ENCODE data around the gene DNAL4. TPM values are rescaled to one million over a fixed set of nuclear protein-coding genes. Genes with fewer than 3 reads are reported as not detected.

The DNAL4 gene
- total and polyA plus RNA-seq, 11 donors = 7.9 to 16.4 (median 10.4) TPM

GRCh38 chr22:38744981-38745380 is 49.0 kb downstream of the DNAL4 start:
- peak in 1 of 5 donors; percentile 20 for DNase-seq
- H3K36me3 ChIP-seq = peaks cover 2 to 100% (median 100%) of the 10 kb centered on the region in 9 donors
- no peaks in the 10 kb centered on the region for H3K27me3 ChIP-seq
- H3K27ac ChIP-seq = no peak overlapping the region
- no peaks in the 10 kb centered on the region for H3K9me3 ChIP-seq
- H3K4me3 ChIP-seq = no peak overlapping the region
- ATAC-seq = no peak
- intact Hi-C loops (cut with DNase I) = no loop called here
- no peaks in the 10 kb centered on the region for H3K4me1 ChIP-seq
- 80 to 95% (median 92%) methylated on average over 6 of the region's 6 CpGs for WGBS, 4 donors
- TF ChIP-seq POLR2A (IDR thresholded peaks at IDR 0.05) = no peak
- no peak for TF ChIP-seq CTCF (IDR thresholded peaks at IDR 0.05)

- 90 to 95% (median 92%) methylated on average over 25 of the region's 25 CpGs for WGBS, 4 donors
Observed at GRCh38 chr22:38742176-38742942, 51.6 kb downstream of the DNAL4 start.

GRCh38 chr22:38741576-38741975 is 52.4 kb downstream of the DNAL4 start:
- 95 to 97% (median 96%) methylated on average over 9 to 10 of the region's 10 CpGs for WGBS, 4 donors
- peak in 3 of 5 donors; percentile 5 to 32 (median 14) for DNase-seq
- peaks cover 8 to 100% (median 100%) of the 10 kb centered on the region in 9 donors for H3K36me3 ChIP-seq

More at GRCh38 chr22:38742176-38742942, 51.6 kb downstream of the DNAL4 start:
- TF ChIP-seq CTCF (IDR thresholded peaks at IDR 0.05) = no peak
- no peak for TF ChIP-seq POLR2A (IDR thresholded peaks at IDR 0.05)
- Histone ChIP-seq H3K36me3 (peaks cover 8 to 100% (median 100%) of the 10 kb centered on the region in 9 donors), H3K9me3 (no peaks in the 10 kb centered on the region), H3K4me1 (peaks cover 0 to 6% (median 0%) of the 10 kb centered on the region in 12 donors), H3K4me3 (no peak overlapping the region), H3K27me3 (no peaks in the 10 kb centered on the region), H3K27ac (no peak overlapping the region)
- ATAC-seq (no peak), DNase-seq (peak in 2 of 5 donors; percentile 14 to 52)
- intact Hi-C loops (cut with DNase I) = no loop called here

More at GRCh38 chr22:38741576-38741975, 52.4 kb downstream of the DNAL4 start:
- Histone ChIP-seq H3K27me3 (no peaks in the 10 kb centered on the region), H3K9me3 (no peaks in the 10 kb centered on the region), H3K4me1 (peaks cover 0 to 6% (median 0%) of the 10 kb centered on the region in 12 donors), H3K27ac (no peak overlapping the region), H3K4me3 (no peak overlapping the region)
- TF ChIP-seq POLR2A (IDR thresholded peaks at IDR 0.05) = no peak
- TF ChIP-seq CTCF (IDR thresholded peaks at IDR 0.05) = no peak
- intact Hi-C loops (cut with DNase I) = no loop called here
- ATAC-seq = no peak
